Esophagus muscularis mucosa (tissue), 4 donors: ENCODE results near the gene SCTR. TPM values are rescaled to one million over a fixed set of nuclear protein-coding genes. Genes with fewer than 3 reads are reported as not detected.

ENCODE experiments used
- DNase-seq: peaks from one replicate; pipeline ENCODE4 v3.0.0-alpha.2; 2017; ENCODE audit errors: extremely low spot score
- H3K27ac ChIP-seq, 4 donors: fragments of 200-600 bp; sonication (generic); replicated peaks in 1 of 4; 1 replicate in 3 of 4; 2 replicates in 1 of 4; pipeline ENCODE4 v1.5.1; 2016 to 2019; ENCODE audit warnings: mild to moderate bottlenecking in 1 of 4
- H3K27me3 ChIP-seq, 4 donors: fragments of 200-600 bp; sonication (generic); one replicate each; pipeline versions ENCODE4 v1.5.1 to v1.6.0; 2016 to 2019
- H3K36me3 ChIP-seq, 4 donors: fragments of 200-600 bp; sonication (generic); one replicate each; pipeline ENCODE4 v1.5.1; 2016 to 2019
- H3K4me1 ChIP-seq, 4 donors: fragments of 200-600 bp; sonication (generic); one replicate each; pipeline ENCODE4 v1.5.1; 2016 to 2019
- H3K4me3 ChIP-seq, 4 donors: fragments of 200-600 bp; sonication (generic); 1 replicate in 2 of 4; 2 replicates in 2 of 4; pipeline ENCODE4 v1.5.1; 2016 to 2019; ENCODE audit warnings: mild to moderate bottlenecking in 4 of 4, moderate library complexity in 1 of 4
- H3K9me3 ChIP-seq, 4 donors: fragments of 200-600 bp; sonication (generic); 1 replicate in 3 of 4; 2 replicates in 1 of 4; pipeline ENCODE4 v1.5.1; 2016 to 2019
- EP300 ChIP-seq: sonication (generic); formaldehyde crosslinking; IDR thresholded peaks from one replicate; pipeline ENCODE4 v1.6.1; 2017; ENCODE audit warnings: antibody characterized with exemption
- POLR2A ChIP-seq: fragments of 450-650 bp; IDR thresholded peaks from one replicate; pipeline ENCODE4 v1.6.1; 2017; ENCODE audit warnings: antibody characterized with exemption, moderate library complexity, mild to moderate bottlenecking, low read depth
- POLR2AphosphoS5 ChIP-seq, 2 donors: sonication (generic); formaldehyde crosslinking; IDR thresholded peaks; one replicate each; pipeline ENCODE4 v1.6.1; 2017; ENCODE audit warnings: antibody characterized with exemption in 2 of 2
- WGBS: methylation state at CpG from one replicate; pipeline ENCODE4 v1.1.5; 2018; 5-methylcytosine and 5-hydroxymethylcytosine counted together
- intact Hi-C: fragments of 100-400 bp; cut with DNase I; formaldehyde crosslinking; loops from one replicate; pipeline ENCODE4 v1.15.1; 2023
- total RNA-seq, 4 donors: library from RNA; depleted of rRNA; stranded (reverse); fragments of >200 nt; gene quantifications; one replicate each; pipeline versions ENCODE4 v1.1.0 to v1.2.1, GENCODE V29; 2016
- TF ChIP-seq, protein P1 (sequence below), 3 experiments: fragments of 200-600 bp in 2 of 3; fragments of 450-650 bp in 1 of 3; sonication (generic) in 2 of 3; IDR thresholded peaks; one replicate each; pipeline ENCODE4 v1.5.1; 2017 to 2019; ENCODE audit warnings: antibody characterized with exemption in 3 of 3, mild to moderate bottlenecking in 2 of 3, moderate library complexity in 1 of 3

The SCTR gene
- total RNA-seq, 4 donors from 2014 or later, result not detected

DNA sequence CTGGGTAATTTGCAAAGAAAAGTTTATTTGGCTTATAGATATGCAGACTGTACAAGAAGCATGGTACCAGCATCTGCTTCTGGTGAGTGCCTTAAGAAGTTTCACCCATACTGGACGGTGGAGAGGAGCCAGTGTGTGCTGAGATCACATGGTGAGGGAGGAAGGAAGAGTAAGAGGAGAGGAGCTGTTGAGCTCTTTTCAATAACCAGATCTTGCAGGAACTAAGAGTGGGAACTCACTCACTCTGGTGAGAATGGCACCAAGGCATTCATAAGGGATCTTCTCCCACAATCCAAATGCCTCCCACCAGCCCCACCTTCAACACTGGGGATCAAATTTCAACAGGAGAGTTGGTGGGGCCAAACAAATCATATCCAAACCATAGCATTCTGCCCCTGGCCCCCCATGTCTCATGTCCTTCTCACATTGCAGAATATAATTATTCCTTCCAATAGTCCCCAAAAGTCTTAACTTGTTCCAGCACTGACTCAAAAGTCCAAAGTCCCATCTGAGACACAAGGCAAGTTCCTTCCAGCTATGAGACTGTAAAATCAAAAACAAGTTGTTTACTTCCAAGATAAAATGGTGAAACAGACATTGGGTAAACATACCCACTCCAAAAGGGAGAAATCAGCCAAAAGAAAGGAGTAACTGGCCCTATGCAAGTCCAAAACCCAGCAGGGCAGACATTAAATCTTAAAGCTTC is 104.3 kb downstream of the SCTR start:
- H3K27ac ChIP-seq, result no peak overlapping the region
- H3K36me3 ChIP-seq, result no peaks in the 10 kb centered on the region
- no peak overlapping the region for H3K4me3 ChIP-seq
- DNase-seq, result no peak
- 59% methylated on average over 1 of the region's 1 CpG for WGBS
- intact Hi-C loops, result no loop called here
- H3K9me3 ChIP-seq, result peaks cover 0 to 1% (median under 1%) of the 10 kb centered on the region in 4 donors
- TF ChIP-seq, protein P1, sequence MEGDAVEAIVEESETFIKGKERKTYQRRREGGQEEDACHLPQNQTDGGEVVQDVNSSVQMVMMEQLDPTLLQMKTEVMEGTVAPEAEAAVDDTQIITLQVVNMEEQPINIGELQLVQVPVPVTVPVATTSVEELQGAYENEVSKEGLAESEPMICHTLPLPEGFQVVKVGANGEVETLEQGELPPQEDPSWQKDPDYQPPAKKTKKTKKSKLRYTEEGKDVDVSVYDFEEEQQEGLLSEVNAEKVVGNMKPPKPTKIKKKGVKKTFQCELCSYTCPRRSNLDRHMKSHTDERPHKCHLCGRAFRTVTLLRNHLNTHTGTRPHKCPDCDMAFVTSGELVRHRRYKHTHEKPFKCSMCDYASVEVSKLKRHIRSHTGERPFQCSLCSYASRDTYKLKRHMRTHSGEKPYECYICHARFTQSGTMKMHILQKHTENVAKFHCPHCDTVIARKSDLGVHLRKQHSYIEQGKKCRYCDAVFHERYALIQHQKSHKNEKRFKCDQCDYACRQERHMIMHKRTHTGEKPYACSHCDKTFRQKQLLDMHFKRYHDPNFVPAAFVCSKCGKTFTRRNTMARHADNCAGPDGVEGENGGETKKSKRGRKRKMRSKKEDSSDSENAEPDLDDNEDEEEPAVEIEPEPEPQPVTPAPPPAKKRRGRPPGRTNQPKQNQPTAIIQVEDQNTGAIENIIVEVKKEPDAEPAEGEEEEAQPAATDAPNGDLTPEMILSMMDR (IDR thresholded peaks at IDR 0.05), result no peak
- TF ChIP-seq POLR2AphosphoS5 (IDR thresholded peaks at IDR 0.05) (no peak), POLR2A (no peak), EP300 (no peak)
- no peaks in the 10 kb centered on the region for H3K4me1 ChIP-seq
- no peaks in the 10 kb centered on the region for H3K27me3 ChIP-seq

DNA sequence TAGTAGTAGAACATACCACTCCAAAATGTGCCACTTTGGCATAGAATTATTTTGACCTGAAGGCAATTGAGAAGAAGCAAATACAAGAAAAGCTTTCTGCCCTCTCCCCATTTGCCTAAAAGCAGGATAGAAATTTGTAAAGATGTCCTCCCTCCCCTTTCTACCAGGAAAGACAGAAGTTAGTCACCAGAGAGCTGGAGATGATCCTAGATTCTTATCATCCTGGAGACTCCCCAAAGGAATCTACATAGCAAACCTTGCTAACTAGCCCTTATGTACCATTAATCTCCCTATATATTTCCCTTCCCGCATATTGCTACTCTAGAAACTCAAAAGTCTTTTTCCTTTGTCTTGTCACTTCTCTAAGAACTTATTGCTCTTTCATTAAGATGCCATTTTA is 105.2 kb downstream of the SCTR start:
- DNase-seq, result no peak
- intact Hi-C loops, result no loop called here
- no peak overlapping the region for H3K4me3 ChIP-seq
- no peaks in the 10 kb centered on the region for H3K4me1 ChIP-seq
- peaks cover 0 to 10% (median 4%) of the 10 kb centered on the region in 4 donors for H3K9me3 ChIP-seq
- no peaks in the 10 kb centered on the region for H3K36me3 ChIP-seq
- H3K27ac ChIP-seq, result no peak overlapping the region
- whole genome bisulfite sequencing, result 87% methylated on average over 1 of the region's 1 CpG
- H3K27me3 ChIP-seq, result no peaks in the 10 kb centered on the region
- TF ChIP-seq EP300, result no peak
- no peak for TF ChIP-seq POLR2A
- TF ChIP-seq, protein P1 (IDR thresholded peaks at IDR 0.05), result no peak
- TF ChIP-seq POLR2AphosphoS5 (IDR thresholded peaks at IDR 0.05), result no peak

DNA sequence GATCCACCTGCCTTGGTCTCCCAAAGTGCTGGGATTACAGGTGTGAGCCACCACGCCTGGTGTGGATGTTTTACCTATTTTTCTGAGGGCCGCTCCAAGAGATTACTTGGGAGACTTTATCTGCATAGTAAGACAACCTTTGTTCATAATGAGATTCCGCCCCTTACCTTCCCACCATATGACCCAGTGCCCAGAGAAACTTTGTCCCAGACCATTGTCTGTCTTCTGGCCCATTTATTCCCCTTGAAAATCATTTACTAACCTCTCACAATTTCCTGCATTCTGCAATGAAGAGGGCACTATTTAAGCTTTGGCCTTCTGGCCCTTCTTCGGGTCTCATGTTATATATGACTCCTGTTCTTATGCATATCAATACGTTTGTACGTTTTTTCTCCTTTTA is 106.4 kb downstream of the SCTR start:
- H3K9me3 ChIP-seq, result peaks cover 0 to 11% (median 4%) of the 10 kb centered on the region in 4 donors
- DNase-seq, result no peak
- no peaks in the 10 kb centered on the region for H3K4me1 ChIP-seq
- H3K36me3 ChIP-seq, result no peaks in the 10 kb centered on the region
- H3K27me3 ChIP-seq, result no peaks in the 10 kb centered on the region
- intact Hi-C loops, result no loop called here
- 94% methylated on average over 6 of the region's 6 CpGs for WGBS
- H3K27ac ChIP-seq, result no peak overlapping the region
- TF ChIP-seq EP300 (no peak), POLR2A (no peak), POLR2AphosphoS5 (IDR thresholded peaks at IDR 0.05) (no peak)
- TF ChIP-seq, protein P1 (IDR thresholded peaks at IDR 0.05), result no peak
- no peak overlapping the region for H3K4me3 ChIP-seq

DNA sequence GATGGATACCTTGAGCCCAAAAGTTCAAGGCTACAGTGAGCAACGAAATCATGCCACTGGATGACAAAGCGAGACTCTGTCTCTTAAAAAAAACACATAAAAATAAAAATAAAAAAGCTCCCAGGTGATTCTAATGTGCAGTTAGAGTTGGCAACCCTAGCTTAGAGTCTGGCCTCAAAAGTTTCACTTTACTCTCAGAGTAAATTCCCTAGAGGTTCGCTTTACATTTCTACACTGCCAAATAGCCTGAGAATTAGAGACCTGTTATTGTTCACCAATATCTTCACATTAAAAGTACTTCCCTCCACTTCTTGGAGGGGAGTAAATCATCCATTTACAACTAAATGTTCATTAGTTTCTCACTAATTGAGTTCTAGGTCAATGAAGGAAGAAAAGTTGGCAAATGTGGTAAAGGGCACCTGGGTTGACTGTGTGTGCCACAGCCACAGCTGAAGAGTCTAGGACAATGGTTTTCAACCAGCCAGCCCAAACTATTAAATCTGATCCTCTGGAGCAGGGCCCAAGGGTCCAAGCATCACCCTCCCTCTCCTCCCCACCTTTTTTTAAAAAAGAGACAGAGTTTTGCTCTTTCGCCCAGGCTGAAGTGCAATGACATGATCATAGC is 107.9 kb downstream of the SCTR start:
- 97% methylated on average over 3 of the region's 4 CpGs for WGBS
- intact Hi-C loops, result no loop called here

More for the DNA sequence above, 107.9 kb downstream of the SCTR start:
- peaks cover 0 to 11% (median 4%) of the 10 kb centered on the region in 4 donors for H3K9me3 ChIP-seq
- no peaks in the 10 kb centered on the region for H3K4me1 ChIP-seq
- no peak overlapping the region for H3K27ac ChIP-seq
- H3K4me3 ChIP-seq, result no peak overlapping the region
- no peaks in the 10 kb centered on the region for H3K27me3 ChIP-seq
- TF ChIP-seq, protein P1 (IDR thresholded peaks at IDR 0.05), result no peak
- TF ChIP-seq POLR2AphosphoS5 (IDR thresholded peaks at IDR 0.05) (no peak), EP300 (no peak), POLR2A (no peak)
- no peaks in the 10 kb centered on the region for H3K36me3 ChIP-seq
- DNase-seq, result no peak
